BE2C (cell line): Measurements from ENCODE around the gene TCEAL3.
"Not testable (repeated sequence)": the region's sequence is repeated elsewhere in the genome, so short reads cannot be mapped to it uniquely, and the experiment has no call there.

Source experiments
- DNase-seq: peaks from one replicate; pipeline ENCODE4 v3.0.0-alpha.2; 2020
- H3K27me3 ChIP-seq: fragments of 250-450 bp; sonication (Bioruptor Pico); 2 replicates; pipeline ENCODE4 v1.5.1; 2020; ENCODE audit warnings: mild to moderate bottlenecking
- H3K36me3 ChIP-seq: fragments of 250-450 bp; sonication (Bioruptor Pico); 2 replicates; pipeline ENCODE4 v1.5.1; 2020; ENCODE audit warnings: mild to moderate bottlenecking
- H3K4me1 ChIP-seq: fragments of 250-450 bp; sonication (Bioruptor Pico); 2 replicates; pipeline ENCODE4 v1.5.1; 2020
- H3K4me3 ChIP-seq: 2 replicates; pipeline ENCODE4 v1.5.1; 2011; ENCODE audit warnings: low read depth, low read length
- H3K9me3 ChIP-seq: fragments of 250-450 bp; sonication (Bioruptor Pico); 2 replicates; pipeline ENCODE4 v1.5.1; 2020
- TF ChIP-seq, protein P1 (sequence below): IDR thresholded peaks from 2 replicates; pipeline ENCODE4 v1.5.1; 2012; ENCODE audit warnings: mild to moderate bottlenecking, low read depth, low read length

The TCEAL3 gene

DNA sequence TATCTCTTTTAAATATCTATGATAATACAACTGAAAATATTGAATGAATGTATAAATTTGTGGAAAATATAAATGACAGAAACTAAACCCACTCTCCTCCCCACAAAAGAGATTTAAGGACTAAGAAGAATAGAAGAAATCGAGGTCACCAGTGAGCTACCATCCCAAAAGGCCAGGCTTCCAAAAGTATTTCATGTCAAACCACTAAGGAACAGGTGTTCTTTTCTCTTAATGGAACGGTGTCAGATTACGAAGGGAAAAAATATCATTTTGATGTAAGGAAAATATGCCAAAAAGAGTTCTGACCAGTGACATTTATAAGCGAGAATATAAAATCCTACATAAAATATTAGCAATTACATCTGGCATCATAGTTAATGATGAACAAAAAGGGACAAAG is 36.0 kb upstream of the TCEAL3 start:
- Histone ChIP-seq H3K27me3 (no peaks in the 10 kb centered on the region), H3K36me3 (no peaks in the 10 kb centered on the region), H3K9me3 (no peaks in the 10 kb centered on the region), H3K4me3 (no peak overlapping the region), H3K4me1 (no peaks in the 10 kb centered on the region)
- TF ChIP-seq, protein P1, sequence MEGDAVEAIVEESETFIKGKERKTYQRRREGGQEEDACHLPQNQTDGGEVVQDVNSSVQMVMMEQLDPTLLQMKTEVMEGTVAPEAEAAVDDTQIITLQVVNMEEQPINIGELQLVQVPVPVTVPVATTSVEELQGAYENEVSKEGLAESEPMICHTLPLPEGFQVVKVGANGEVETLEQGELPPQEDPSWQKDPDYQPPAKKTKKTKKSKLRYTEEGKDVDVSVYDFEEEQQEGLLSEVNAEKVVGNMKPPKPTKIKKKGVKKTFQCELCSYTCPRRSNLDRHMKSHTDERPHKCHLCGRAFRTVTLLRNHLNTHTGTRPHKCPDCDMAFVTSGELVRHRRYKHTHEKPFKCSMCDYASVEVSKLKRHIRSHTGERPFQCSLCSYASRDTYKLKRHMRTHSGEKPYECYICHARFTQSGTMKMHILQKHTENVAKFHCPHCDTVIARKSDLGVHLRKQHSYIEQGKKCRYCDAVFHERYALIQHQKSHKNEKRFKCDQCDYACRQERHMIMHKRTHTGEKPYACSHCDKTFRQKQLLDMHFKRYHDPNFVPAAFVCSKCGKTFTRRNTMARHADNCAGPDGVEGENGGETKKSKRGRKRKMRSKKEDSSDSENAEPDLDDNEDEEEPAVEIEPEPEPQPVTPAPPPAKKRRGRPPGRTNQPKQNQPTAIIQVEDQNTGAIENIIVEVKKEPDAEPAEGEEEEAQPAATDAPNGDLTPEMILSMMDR = no peak
- DNase-seq = no peak

DNA sequence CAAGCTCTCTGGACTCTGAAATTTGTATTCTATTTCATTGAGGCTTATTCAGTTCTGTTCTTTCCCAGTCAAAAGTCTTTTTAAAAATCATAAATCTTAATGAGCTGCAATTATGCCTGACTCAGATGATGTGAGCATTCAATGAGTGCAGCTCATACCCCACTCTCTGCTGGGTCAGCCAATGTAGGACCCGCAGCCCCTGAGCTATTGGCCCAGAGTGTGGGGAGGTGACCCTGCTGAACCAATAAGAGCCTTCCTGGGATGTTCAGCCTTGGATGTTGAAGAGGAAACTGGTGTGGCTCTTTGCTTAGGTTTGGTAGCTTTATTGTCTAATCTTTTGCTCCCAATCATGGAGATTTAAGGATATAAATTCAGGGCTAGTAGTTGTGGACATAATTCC is 34.6 kb upstream of the TCEAL3 start:
- Histone ChIP-seq H3K4me1 (no peaks in the 10 kb centered on the region), H3K9me3 (no peaks in the 10 kb centered on the region), H3K4me3 (no peak overlapping the region), H3K27me3 (no peaks in the 10 kb centered on the region), H3K36me3 (no peaks in the 10 kb centered on the region)
- TF ChIP-seq, protein P1 = no peak
- peak; percentile 39 for DNase-seq

DNA sequence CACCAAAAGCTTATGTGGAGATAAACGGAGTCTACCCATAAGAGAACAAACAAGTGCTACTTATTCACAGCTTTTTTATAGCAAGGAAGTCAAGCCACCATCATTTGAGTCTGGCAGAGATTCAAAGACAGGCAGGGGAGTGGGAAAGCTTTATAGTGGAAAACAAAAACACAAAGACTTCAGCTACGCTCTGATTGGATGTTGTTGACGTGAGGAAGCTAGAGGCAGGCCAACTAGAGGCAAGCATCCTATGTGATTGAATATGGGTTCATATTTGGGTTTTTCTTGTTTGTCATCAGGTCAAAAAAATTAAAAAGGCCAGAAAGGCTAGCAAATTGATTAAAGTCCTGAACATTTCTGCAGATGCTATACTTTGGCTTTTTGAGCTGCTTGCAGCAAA is 23.2 kb upstream of the TCEAL3 start:
- Histone ChIP-seq H3K4me3 (no peak overlapping the region; the same call in 1 of the 2 replicates), H3K36me3 (no peaks in the 10 kb centered on the region), H3K4me1 (no peaks in the 10 kb centered on the region), H3K9me3 (no peaks in the 10 kb centered on the region), H3K27me3 (no peaks in the 10 kb centered on the region)
- no peak for DNase-seq
- TF ChIP-seq, protein P1 = no peak

DNA sequence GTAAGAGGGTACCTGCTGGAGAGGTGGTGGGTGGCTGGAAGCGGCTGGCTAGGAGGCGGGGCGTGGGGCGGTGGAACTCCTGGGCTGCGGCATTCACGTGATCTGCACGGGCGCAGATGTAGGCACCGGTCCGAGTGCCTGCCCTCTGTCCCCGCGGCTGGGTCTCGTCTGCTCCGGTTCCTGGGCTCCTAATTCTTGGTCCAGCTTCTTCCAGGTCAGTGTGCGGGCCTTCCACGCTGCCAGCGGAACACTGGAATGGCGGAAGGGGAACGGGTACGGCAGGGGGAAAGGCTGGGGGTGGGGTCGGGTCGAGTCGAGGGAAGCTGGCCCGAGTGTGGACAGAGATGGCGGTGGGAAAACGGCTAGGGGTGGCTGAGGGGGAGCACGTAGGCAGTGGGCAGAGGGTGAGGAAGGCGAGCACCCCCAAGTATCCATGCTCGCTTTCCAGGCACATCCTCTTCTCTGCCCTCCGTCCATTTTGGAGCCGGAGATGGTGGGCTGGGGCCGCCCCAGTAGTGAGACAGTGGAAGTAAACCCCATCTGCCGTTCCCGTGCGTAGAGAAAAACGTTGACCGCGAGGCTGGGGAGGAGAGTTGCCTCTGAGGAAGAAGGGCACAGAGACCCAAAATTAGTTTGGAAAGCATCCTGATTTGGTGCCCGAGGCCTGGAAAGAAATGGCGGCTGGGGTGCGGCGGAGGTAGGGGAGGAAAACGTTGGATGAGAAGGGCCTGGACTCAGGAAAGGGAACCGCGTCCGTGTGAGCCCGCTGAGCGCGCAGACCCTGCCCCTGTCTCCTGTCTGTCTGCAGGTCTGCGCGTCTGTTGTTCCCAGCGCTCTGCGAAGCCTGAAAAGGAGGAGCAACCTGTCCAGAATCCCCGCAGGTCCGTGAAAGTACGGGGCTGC is 22.1 kb upstream of the TCEAL3 start, which contains the start of gene TCEAL4:
TSS of gene TCEAL4 (plus strand) at position 105 of the 903 bp plus-strand sequence. CDS start 1,161 bp downstream, outside the sequence.
- peak within 1 kb of the TSS; percentile 80 for H3K4me3 ChIP-seq
- H3K9me3 ChIP-seq = no peaks in the 10 kb centered on the region
- H3K36me3 ChIP-seq = no peaks in the 10 kb centered on the region
- TF ChIP-seq, protein P1 = no peak
- no peaks in the 10 kb centered on the region for H3K4me1 ChIP-seq
- peak; percentile 56 for DNase-seq
- no peaks in the 10 kb centered on the region for H3K27me3 ChIP-seq

DNA sequence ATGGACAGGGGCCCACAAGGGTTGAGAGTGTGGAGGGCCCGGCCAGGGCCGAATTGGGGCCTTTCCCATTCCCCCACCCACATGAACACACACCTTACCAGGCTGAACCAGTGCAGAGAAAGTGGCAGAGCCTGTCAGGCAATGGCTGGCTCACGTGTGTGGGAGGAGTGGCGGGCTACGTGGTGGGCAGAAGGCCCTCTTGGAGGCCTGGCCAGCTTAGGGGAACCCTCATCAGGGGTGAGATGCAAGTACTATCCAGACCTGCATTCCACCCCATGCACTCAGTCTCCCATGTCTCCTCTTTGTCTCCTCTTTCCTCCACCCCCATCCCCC is 21.5 kb upstream of the TCEAL3 start:
- Histone ChIP-seq H3K9me3 (no peaks in the 10 kb centered on the region), H3K36me3 (no peaks in the 10 kb centered on the region), H3K27me3 (no peaks in the 10 kb centered on the region), H3K4me3 (peak overlapping the region; percentile 80), H3K4me1 (no peaks in the 10 kb centered on the region)
- TF ChIP-seq, protein P1 = no peak
- no peak for DNase-seq

DNA sequence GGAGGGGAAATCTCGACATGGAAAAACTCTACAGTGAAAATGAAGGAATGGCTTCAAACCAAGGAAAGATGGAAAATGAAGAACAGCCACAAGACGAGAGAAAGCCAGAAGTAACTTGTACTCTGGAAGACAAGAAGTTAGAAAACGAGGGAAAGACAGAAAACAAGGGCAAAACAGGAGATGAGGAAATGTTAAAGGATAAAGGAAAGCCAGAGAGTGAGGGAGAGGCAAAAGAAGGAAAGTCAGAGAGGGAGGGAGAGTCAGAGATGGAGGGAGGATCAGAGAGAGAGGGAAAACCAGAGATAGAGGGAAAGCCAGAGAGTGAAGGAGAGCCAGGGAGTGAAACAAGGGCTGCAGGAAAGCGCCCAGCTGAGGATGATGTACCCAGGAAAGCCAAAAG is 21.1 kb upstream of the TCEAL3 start:
- no peaks in the 10 kb centered on the region for H3K27me3 ChIP-seq
- no peak for DNase-seq
- no peak overlapping the region; the same call in 1 of the 2 replicates for H3K4me3 ChIP-seq
- no peaks in the 10 kb centered on the region for H3K4me1 ChIP-seq
- TF ChIP-seq, protein P1 = no peak
- H3K9me3 ChIP-seq = no peaks in the 10 kb centered on the region
- no peaks in the 10 kb centered on the region for H3K36me3 ChIP-seq

DNA sequence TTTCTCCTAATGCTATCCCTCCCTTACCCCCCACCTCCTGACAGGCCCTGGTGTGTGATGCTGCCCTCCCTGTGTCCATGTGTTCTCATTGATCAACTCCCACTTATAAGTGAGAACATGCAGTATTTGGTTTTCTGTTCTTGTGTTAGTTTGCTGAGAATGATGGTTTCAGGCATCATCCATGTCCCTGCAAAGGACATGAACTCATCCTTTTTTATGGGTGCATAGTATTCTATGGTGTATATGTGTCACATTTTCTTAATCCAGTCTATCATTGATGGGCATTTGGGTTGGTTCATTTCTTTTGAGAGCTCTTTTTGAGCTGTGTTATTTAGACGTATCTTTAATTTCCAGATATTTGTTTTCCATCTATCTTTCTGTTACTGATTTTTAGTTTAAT is 15.5 kb upstream of the TCEAL3 start:
- H3K27me3 ChIP-seq, DNase-seq, H3K4me1 ChIP-seq, H3K36me3 ChIP-seq, H3K4me3 ChIP-seq, H3K9me3 ChIP-seq: not testable (repeated sequence)

DNA sequence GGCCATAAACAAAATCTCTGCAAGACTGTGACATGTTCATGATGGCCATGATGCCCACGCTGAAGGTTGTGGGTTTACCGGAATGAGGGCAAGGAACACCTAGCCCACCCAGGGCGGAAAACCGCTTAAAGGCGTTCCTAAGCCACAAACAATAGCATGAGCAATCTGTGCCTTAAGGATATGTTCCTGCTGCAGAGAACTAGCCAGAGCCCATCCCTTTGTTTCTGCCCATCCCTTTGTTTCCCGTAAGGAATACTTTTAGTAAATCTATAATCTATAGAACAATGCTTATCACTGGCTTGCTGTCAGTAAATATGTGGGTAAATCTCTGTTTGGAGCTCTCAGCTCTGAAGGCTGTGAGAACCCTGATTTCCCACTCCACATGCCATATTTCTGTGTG is 12.6 kb upstream of the TCEAL3 start:
- not testable (repeated sequence) for H3K9me3 ChIP-seq, H3K36me3 ChIP-seq, DNase-seq, H3K27me3 ChIP-seq, H3K4me1 ChIP-seq, H3K4me3 ChIP-seq
